HG02981 (cell line): ENCODE results near the gene ISL2.

Experiments used
- ATAC-seq: cut with Tn5 transposase; IDR thresholded peaks from one replicate; pipeline ENCODE4 v1.9.1; 2021; ENCODE audit warnings: mild to moderate bottlenecking, moderate library complexity; ENCODE audit not compliant: unreplicated experiment

ISL2 gene

DNA sequence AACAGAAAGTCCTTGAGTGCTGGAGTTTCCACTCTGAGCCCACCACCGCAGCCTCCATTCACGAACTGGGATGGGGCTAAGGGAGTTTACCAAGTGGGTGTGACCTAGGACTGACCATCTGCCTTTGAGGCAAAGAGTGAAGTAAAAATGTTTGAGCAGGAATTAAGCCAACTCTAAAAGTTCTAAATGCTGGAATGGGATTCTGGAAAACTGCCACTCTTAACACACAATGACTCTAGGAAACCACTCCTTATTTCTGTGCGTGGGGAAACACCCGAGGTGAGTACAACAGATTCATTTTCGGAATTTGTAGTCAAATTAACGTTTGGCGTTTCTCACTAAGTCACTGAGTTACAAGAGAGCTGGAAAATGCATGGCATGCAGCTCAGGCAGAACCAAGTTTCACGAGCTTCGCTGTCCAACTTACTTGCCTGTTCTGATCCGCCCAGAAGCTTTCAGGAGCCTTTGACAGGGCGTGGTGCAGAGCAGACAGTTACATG, 31.6 kb downstream of the ISL2 start:
- no peak for ATAC-seq

DNA sequence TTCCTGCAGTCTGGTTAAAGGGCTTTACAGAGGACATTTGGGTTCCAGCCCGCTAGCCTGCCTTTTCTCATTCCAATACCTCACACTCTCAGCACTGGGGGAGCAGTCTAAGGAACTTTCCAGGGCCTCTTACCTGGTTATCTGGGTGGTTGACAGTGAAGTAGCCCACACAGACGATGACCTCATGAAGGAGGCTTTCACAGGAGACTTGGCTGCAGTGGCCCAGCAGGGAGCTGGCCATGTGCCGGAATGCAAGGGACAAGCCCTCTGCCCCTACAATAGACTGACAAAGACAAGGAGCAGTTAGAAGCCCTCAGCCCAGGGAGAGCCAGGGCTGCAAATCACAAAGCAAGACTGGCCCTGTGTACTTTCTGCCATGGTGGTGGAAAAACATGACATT, 39.5 kb downstream of the ISL2 start:
- no peak for ATAC-seq

DNA sequence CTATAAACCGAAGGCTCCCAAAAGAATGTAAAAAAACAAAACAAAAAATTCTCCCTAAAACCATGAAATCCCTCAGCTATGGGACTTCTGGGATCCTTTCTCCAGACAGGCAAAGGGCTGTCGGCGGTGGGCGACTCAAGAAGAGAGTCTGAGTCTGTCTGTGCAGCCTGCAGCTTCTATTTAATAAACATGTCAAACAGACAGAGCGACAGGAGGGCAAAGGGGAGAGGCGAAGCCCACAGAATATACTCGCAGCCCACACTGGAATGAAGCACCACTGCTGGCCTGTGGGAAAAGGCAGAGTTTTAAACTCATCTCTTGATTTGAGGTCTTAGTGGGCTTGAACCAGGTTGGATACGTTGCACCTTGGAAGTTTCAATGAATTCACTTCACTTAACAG, 40.2 kb downstream of the ISL2 start:
- ATAC-seq = no peak

DNA sequence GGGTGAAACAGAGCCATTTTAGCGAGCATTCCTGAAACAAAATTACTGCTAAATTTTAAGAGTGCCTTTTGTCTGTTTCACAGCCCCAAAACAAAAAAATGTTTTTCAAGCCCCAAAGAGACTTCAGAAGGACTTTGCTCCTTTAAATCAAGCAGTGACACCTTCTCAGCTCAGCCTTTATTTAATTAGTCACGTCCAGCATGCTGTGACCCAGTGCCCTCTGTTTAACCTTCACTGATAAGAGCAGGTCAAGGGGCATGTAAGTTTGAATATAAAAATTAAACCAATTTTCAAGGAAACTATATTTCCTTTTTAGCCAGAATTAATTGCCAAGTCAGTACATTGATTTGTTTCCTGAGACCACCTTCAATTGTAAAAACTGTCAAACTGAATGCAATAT, 40.6 kb downstream of the ISL2 start:
- no peak for ATAC-seq

DNA sequence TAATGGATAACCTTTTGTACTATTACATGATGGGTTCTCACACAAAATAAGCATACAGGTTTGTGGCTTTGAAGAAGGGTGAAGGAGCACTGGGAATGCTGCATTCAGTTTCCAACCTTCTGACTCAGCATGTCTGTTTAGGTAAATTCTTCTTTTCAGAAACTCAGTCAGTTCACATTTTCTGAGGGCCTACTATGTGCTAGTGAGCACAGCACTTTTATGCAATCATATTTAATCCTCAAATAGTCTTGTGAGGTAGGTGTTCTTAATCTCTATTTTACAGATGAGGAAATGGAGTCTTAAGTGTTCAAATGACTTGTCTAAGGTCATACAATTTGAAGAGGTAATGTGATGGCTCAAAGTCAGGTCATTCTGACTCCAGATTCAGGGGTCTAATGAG, 41.2 kb downstream of the ISL2 start:
- ATAC-seq = no peak

DNA sequence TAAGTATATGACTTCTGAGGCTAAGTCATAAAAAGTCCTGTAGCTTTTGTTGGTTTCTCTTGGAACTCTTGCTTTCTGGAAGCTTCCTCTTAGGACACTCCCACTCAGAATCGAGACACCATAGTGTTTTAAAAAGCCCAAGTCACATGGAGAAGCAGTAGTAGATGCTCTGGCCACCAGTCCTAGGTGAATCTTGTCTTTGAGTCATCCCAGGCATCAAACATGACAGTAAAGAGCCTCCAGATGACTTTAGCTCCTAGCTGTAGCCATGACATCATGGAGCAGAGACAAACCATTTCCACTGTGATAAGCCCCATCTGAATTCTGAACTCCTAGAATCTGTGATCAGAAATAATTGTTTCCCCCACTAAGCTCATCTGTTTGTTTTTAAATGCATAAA, 42.1 kb downstream of the ISL2 start:
- no peak for ATAC-seq

DNA sequence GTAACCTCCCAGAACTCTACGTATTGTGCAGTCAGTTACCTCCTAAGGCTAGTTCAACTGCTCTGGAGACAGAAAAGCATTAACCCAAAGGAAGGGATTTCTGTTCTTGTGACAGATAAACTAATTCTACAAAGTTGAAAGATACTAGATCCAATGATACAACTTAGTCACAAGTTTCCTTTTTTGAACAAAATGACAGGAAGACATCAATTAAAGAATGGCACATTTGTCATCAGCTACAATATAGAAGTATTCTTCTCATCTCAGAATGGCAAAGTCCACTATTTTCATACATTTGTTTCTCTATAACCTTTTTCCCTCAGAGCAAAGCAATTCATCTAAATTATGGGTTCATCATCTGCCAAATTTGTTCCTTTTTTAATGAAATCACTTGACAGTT, 43.7 kb downstream of the ISL2 start:
- no peak for ATAC-seq

DNA sequence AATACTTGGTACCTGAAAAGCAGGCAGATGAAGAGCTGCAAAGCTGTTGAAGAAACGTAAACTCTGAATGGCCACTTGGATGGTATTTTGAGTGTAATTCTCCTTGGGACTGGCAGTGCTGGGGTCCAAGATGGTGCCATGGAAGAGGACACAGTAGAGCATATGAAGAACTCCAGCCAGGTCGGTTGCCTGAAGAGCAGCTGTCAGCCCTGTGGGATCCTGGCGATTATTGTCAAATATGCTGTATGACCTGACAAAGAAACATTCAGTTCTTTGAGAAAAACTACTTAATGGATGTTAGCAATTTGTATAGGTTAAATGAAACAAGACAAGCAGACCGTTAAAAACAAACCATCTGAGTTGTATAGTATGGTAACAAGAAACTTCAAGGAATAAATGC, 44.8 kb downstream of the ISL2 start:
- ATAC-seq = no peak

DNA sequence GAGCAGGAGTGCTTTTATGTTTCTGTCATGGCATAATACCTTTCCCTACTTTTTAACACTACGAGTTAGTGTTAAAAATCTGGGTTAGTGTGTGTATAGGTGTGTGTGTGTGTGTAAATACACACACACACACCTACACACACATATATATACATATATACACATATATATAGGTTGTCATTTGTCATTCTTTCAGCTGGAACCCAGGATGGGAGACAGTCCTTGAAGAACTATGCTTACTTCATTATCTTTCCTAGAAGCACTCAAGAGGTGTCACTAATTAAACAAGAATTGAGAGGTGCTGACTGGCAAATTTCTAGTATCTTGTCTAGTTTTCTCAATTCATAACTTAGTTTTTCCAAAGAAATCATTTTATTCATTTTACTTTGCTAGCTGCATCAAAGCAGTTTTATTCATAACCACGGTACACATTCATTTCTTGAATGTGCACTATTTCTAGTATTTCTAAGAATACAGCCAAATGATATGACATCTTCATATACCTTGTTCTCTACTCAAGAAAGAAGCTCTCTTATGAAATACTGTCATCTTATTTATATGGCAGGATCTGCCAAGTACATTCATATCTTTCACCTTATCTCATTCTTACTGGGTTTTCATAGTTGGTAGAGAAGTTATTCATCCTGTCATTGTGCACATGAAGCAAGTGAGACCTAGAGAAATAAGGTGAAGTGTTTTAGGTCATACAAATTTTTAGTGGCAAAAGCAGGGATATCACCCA, 46.6 kb downstream of the ISL2 start:
- no peak for ATAC-seq

DNA sequence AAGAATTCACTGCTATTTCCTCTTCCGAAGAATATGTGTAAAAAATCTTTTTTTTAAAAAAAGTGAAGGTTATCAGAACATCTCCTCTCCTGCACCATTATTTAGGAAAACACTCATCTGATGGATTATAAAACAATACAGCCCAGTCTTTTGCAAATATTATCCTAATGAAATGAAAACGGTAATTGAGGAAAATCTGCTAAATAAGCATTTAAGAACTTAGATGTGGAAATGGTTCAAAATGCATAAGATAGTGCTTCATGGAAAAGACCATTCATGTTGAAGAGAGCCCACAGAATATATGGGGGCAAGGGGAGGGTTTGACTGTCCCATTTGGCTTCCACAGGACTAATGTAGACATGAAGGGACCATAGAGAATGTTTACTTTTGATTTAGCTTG, 47.8 kb downstream of the ISL2 start:
- ATAC-seq = no peak

DNA sequence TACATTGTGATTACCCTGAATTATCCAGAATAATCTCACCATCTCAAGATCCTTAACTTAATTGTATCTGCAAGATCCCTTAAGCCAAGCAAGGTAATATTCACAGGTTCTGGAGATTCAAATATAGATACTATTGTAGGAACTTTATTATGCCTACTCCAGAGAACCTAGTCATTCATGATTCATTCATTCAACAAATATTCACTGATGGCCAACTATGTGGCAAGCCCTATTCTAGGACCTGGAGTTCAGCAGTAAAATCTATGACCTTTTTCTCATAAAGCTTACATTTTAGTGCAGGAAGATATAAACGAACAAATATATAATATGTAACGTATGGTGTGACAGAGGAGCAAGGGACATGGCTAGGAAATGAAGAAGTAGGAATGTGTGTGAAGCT, 49.6 kb downstream of the ISL2 start:
- ATAC-seq = no peak

DNA sequence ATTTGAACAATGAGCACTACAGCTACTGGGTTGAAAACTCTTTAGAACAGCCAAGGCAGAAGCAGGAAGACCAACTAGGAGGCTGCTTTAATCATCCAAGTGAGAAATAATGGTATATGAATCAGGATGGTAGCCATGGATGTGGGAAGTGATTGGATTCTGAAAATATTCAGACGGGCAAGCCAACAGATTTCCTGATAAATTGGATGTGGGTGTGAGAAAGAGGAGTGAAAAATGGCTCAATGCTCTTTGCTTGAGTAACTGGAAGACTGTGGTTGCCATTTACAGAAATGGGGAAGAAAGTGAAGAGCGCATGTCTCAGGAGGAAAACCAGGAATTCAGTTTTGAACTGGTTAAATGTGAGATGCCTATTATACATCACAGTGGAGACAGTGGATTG, 50.4 kb downstream of the ISL2 start:
- ATAC-seq = no peak

DNA sequence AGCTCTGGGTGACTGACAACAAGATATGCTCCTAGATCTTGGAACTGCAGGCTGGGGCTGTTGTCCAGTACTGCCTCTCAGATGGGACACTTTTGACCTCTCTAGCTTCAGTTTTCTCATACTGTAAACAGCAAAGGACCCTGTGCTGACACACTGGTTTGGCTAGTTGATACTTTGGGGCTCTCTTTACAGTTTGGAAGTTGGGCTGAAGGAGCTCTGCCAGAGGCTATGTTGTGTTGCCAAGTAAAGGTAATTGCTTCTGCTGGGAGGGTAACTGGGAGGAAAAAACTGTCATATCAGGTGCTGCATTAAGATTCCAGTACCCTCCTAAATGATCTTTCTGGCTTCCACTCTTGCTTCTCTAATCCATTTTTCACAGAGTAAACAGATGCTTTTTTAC, 54.0 kb downstream of the ISL2 start:
- no peak for ATAC-seq

DNA sequence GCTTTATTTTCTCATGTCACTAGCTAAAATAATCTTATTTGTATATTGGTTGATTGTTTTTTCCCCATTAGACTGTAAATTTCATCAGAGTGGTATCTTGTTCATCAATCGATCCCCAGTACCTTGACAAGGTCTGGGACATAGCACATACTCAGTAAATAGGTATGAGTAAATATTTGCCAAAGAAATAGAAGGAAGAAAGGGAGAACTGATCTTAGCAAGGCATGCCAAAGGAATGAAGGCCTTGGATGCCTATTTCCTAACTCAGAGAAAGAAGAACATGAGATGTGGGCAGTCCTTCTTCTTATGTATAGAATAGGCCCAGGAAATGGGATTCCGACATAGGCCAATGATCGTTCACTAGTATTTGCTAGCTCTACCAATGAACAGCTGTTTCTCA, 54.7 kb downstream of the ISL2 start:
- ATAC-seq = no peak

DNA sequence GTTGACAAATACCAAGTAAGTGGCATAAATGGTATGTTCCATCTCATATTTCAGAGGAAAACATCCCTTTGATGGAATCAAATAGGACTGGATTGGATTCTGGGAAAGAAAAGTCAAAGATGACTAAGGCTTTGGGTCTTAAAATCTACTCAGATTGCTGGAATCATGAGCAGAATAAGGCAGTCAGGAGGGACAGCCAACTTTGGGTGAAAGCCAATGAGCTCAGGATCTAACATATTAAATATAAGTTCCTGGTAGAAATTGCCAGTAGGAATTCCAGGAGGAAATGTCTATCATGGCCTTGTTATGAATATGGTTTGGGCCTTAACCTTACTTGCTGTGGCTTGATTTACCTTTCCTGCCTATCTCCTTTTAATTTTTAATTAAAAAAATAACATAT, 55.3 kb downstream of the ISL2 start:
- ATAC-seq = no peak
